ENCODE results near the gene CHD6.

- no peak for TF ChIP-seq EP300 (IDR thresholded peaks at IDR 0.05; ENCODE audit: borderline replicate concordance)
- TF ChIP-seq TEAD4 (IDR thresholded peaks at IDR 0.05), result no peak
- no peak for TF ChIP-seq CEBPB (IDR thresholded peaks at IDR 0.05)
Observed at GRCh38 chr20:41403604-41404003, 214.6 kb downstream of the CHD6 start.

Measured in Ishikawa (cell line).